PFSK-1 (cell line): ENCODE data around the gene VGLL4.

Source experiments
- FOXP2 ChIP-seq: optimal IDR thresholded peaks from 2 replicates; pipeline ENCODE3; 2011; ENCODE audit warnings: borderline replicate concordance, control low read depth, inconsistent platforms; ENCODE audit not compliant: insufficient read depth; ENCODE audit errors: extremely low read length, extremely low read depth
- POLR2AphosphoS5 ChIP-seq: IDR thresholded peaks from 2 replicates; pipeline ENCODE4 v1.6.1; 2012; ENCODE audit warnings: low read depth, mild to moderate bottlenecking, control low read depth, low read length, moderate library complexity
- TAF1 ChIP-seq: IDR thresholded peaks from 2 replicates; pipeline ENCODE4 v1.6.1; 2012; ENCODE audit warnings: low read length, control low read depth, borderline replicate concordance; ENCODE audit not compliant: insufficient read depth
- TF ChIP-seq, protein P1 (sequence below), 2 experiments: IDR thresholded peaks; 2 replicates each; pipeline versions ENCODE4 v1.6.1 to v1.8.0; 2011 to 2012; ENCODE audit warnings: low read depth in 2 of 2, low read length in 2 of 2, control low read depth in 1 of 2, inconsistent platforms in 1 of 2, mild to moderate bottlenecking in 1 of 2, moderate library complexity in 1 of 2; ENCODE audit not compliant: insufficient read depth in 1 of 2

DNA sequence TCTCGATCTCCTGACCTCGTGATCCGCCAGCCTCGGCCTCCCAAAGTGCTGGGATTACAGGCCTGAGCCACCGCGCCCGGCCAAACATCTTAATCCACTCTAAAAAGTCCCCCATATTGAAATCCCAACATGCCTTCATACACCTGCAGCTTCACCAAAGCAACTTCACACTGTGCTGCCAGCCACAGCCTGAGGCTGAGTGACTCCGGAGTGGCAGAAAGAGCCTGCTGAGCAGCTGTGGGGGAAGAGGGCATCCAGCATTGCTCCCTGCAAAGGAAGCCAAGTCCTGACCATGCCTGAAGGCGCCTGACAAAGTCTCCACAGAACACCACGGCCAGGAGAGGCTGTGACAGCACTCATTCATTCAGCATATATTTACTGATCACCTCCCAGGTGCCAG, 21.6 kb upstream of the VGLL4 start:
- no peak for TF ChIP-seq POLR2AphosphoS5
- TF ChIP-seq FOXP2 = no peak
- no peak for TF ChIP-seq TAF1
- TF ChIP-seq, protein P1, sequence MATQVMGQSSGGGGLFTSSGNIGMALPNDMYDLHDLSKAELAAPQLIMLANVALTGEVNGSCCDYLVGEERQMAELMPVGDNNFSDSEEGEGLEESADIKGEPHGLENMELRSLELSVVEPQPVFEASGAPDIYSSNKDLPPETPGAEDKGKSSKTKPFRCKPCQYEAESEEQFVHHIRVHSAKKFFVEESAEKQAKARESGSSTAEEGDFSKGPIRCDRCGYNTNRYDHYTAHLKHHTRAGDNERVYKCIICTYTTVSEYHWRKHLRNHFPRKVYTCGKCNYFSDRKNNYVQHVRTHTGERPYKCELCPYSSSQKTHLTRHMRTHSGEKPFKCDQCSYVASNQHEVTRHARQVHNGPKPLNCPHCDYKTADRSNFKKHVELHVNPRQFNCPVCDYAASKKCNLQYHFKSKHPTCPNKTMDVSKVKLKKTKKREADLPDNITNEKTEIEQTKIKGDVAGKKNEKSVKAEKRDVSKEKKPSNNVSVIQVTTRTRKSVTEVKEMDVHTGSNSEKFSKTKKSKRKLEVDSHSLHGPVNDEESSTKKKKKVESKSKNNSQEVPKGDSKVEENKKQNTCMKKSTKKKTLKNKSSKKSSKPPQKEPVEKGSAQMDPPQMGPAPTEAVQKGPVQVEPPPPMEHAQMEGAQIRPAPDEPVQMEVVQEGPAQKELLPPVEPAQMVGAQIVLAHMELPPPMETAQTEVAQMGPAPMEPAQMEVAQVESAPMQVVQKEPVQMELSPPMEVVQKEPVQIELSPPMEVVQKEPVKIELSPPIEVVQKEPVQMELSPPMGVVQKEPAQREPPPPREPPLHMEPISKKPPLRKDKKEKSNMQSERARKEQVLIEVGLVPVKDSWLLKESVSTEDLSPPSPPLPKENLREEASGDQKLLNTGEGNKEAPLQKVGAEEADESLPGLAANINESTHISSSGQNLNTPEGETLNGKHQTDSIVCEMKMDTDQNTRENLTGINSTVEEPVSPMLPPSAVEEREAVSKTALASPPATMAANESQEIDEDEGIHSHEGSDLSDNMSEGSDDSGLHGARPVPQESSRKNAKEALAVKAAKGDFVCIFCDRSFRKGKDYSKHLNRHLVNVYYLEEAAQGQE (IDR thresholded peaks at IDR 0.05; ENCODE audit: insufficient read depth in 1 of 2, low read depth in 2 of 2, low read length in 2 of 2) = no peak
